ENCODE measurements around the gene MAGI2.

The MAGI2 gene

GRCh38 chr7:78703391-78703790 lies 750.1 kb downstream of the MAGI2 start:
- DNase-seq = no peak

- DNase-seq = no peak
These were observed 750.7 kb downstream of the MAGI2 start for GRCh38 chr7:78702770-78703169.

GRCh38 chr7:78695826-78696225 lies 757.6 kb downstream of the MAGI2 start:
- DNase-seq = no peak

- DNase-seq = no peak
These were observed 761.9 kb downstream of the MAGI2 start for GRCh38 chr7:78691584-78691983.

GRCh38 chr7:78690174-78690573 lies 763.3 kb downstream of the MAGI2 start:
- DNase-seq = no peak

GRCh38 chr7:78688376-78688775 lies 765.1 kb downstream of the MAGI2 start:
- no peak for DNase-seq

- DNase-seq = no peak
These were observed 767.3 kb downstream of the MAGI2 start for GRCh38 chr7:78686189-78686588.

- no peak for DNase-seq
These were observed 769.3 kb downstream of the MAGI2 start for GRCh38 chr7:78684201-78684600.

GRCh38 chr7:78683566-78683965 lies 769.9 kb downstream of the MAGI2 start:
- DNase-seq = no peak

- no peak for DNase-seq
These were observed 774.2 kb downstream of the MAGI2 start for GRCh38 chr7:78679112-78679876.

GRCh38 chr7:78677391-78677790 lies 776.1 kb downstream of the MAGI2 start:
- no peak for DNase-seq

- no peak for DNase-seq
These were observed 778.0 kb downstream of the MAGI2 start for GRCh38 chr7:78675511-78675910.

- no peak for DNase-seq
These were observed 780.2 kb downstream of the MAGI2 start for GRCh38 chr7:78673272-78673671.

- no peak for DNase-seq
These were observed 790.5 kb downstream of the MAGI2 start for GRCh38 chr7:78662939-78663338.

- DNase-seq = no peak
These were observed 803.5 kb downstream of the MAGI2 start for GRCh38 chr7:78649976-78650375.

- no peak for DNase-seq
These were observed 804.2 kb downstream of the MAGI2 start for GRCh38 chr7:78649236-78649635.

- DNase-seq = no peak
These were observed 810.7 kb downstream of the MAGI2 start for GRCh38 chr7:78642751-78643150.

- no peak for DNase-seq
These were observed 815.1 kb downstream of the MAGI2 start for GRCh38 chr7:78638364-78638763.

- DNase-seq = no peak
These were observed 816.7 kb downstream of the MAGI2 start for GRCh38 chr7:78636727-78637126.

GRCh38 chr7:78635026-78635793 lies 818.3 kb downstream of the MAGI2 start:
- DNase-seq = no peak

- no peak for DNase-seq
These were observed 819.4 kb downstream of the MAGI2 start for GRCh38 chr7:78634093-78634492.

GRCh38 chr7:78620920-78621319 lies 832.5 kb downstream of the MAGI2 start:
- no peak for DNase-seq

- no peak for DNase-seq
These were observed 836.9 kb downstream of the MAGI2 start for GRCh38 chr7:78616539-78616938.

- DNase-seq = no peak
These were observed 844.2 kb downstream of the MAGI2 start for GRCh38 chr7:78609281-78609680.

All from activated CD8-positive, alpha-beta memory T cell treated with anti-CD3 and anti-CD28 coated beads, Interleukin-2, amount 50 U/mL, for 4 hours (primary cell).